ENCODE results near the gene SBF1. TPM values are rescaled to one million over a fixed set of nuclear protein-coding genes. Genes with fewer than 3 reads are reported as not detected.
A peak's percentile ranks its signal among the peaks of the same experiment; 100 is the strongest.

Gene SBF1
- total RNA-seq, 4 donors from 2014 or later = 48.5 to 77.7 (median 68.3) TPM

- H3K4me1 ChIP-seq = peaks cover 0 to 35% (median 16%) of the 10 kb centered on the region in 4 donors
- H3K4me3 ChIP-seq = peak overlapping the region; percentile 50 to 98 (median 78)
- TF ChIP-seq CTCF (IDR thresholded peaks at IDR 0.05) = no peak
- no peak for TF ChIP-seq POLR2A (IDR thresholded peaks at IDR 0.05)
- no peak for TF ChIP-seq EP300 (IDR thresholded peaks at IDR 0.05)
- 5 to 12% methylated on average over 3 of the region's 3 CpGs for WGBS, 2 donors
- H3K27ac ChIP-seq = peak overlapping the region; percentile 79 to 99 (median 89)
- no peak for DNase-seq (ENCODE audit: low spot score in 2 of 2)
- peaks cover 3 to 23% (median 13%) of the 10 kb centered on the region in 3 donors for H3K36me3 ChIP-seq
- H3K27me3 ChIP-seq = no peaks in the 10 kb centered on the region
- H3K9me3 ChIP-seq = no peaks in the 10 kb centered on the region
These were observed 34.1 kb upstream of the SBF1 start for GRCh38 chr22:50508897-50509296.

GRCh38 chr22:50507991-50508884 is 33.4 kb upstream of the SBF1 start, which contains the start of gene NCAPH2:
Gene NCAPH2 (plus strand): TSS chr22:50508224. CDS start chr22:50508338, 114 bp downstream.
- Histone ChIP-seq H3K36me3 (peaks cover 3 to 29% (median 18%) of the 10 kb centered on the region in 3 donors), H3K27ac (peak within 1 kb of the TSS; percentile 83 to 99 (median 92)), H3K4me3 (peak within 1 kb of the TSS; percentile 90 to 100 (median 96)), H3K4me1 (peaks cover 0 to 35% (median 16%) of the 10 kb centered on the region in 4 donors), H3K27me3 (no peaks in the 10 kb centered on the region), H3K9me3 (no peaks in the 10 kb centered on the region)
- WGBS, 2 donors = 1 to 2% methylated on average over 32 to 38 of the region's 76 CpGs
- peak; percentile 90 to 92 for DNase-seq (ENCODE audit: low spot score in 2 of 2)
- TF ChIP-seq EP300 (IDR thresholded peaks at IDR 0.05) (peak; percentile 81 to 98), POLR2A (IDR thresholded peaks at IDR 0.05) (peak; percentile 66 to 84), CTCF (IDR thresholded peaks at IDR 0.05) (peak in 2 of 5 experiments; percentile 26 to 31)

GRCh38 chr22:50507421-50507990 is 32.7 kb upstream of the SBF1 start, which contains the start of gene LMF2:
Gene LMF2 (minus strand): TSS chr22:50507702. CDS start chr22:50507675, 27 bp downstream.
- DNase-seq (ENCODE audit: low spot score in 2 of 2) = peak; percentile 82 to 83
- peaks cover 3 to 36% (median 21%) of the 10 kb centered on the region in 3 donors for H3K36me3 ChIP-seq
- no peaks in the 10 kb centered on the region for H3K27me3 ChIP-seq
- H3K4me3 ChIP-seq = peak within 1 kb of the TSS; percentile 90 to 100 (median 96)
- TF ChIP-seq CTCF (IDR thresholded peaks at IDR 0.05) (peak in 1 of 5 experiments; percentile 29), POLR2A (IDR thresholded peaks at IDR 0.05) (peak in 1 of 2 donors; percentile 49), EP300 (IDR thresholded peaks at IDR 0.05) (peak in 1 of 2 donors; percentile 73)
- no peaks in the 10 kb centered on the region for H3K9me3 ChIP-seq
- WGBS, 2 donors = 0 to 1% methylated on average over 12 to 26 of the region's 62 CpGs
- peak within 1 kb of the TSS; percentile 83 to 99 (median 92) for H3K27ac ChIP-seq
- H3K4me1 ChIP-seq = peaks cover 0 to 35% (median 16%) of the 10 kb centered on the region in 4 donors

- H3K27me3 ChIP-seq = no peaks in the 10 kb centered on the region
- H3K27ac ChIP-seq = peak overlapping the region; percentile 83 to 93 (median 91)
- H3K36me3 ChIP-seq = peaks cover 3 to 41% (median 21%) of the 10 kb centered on the region in 3 donors
- 22 to 28% methylated on average over 10 to 12 of the region's 21 CpGs for WGBS, 2 donors
- no peak for TF ChIP-seq CTCF (IDR thresholded peaks at IDR 0.05)
- no peak for TF ChIP-seq POLR2A (IDR thresholded peaks at IDR 0.05)
- no peak for TF ChIP-seq EP300 (IDR thresholded peaks at IDR 0.05)
- no peak for DNase-seq (ENCODE audit: low spot score in 2 of 2)
- H3K4me3 ChIP-seq = peak overlapping the region; percentile 90 to 100 (median 96)
- no peaks in the 10 kb centered on the region for H3K9me3 ChIP-seq
- H3K4me1 ChIP-seq = peaks cover 0 to 35% (median 16%) of the 10 kb centered on the region in 4 donors
These were observed 32.0 kb upstream of the SBF1 start for GRCh38 chr22:50506611-50507420.
